ENCODE data around the gene FRMD3.
"Not testable (repeated sequence)": the region's sequence is repeated elsewhere in the genome, so short reads cannot be mapped to it uniquely, and the experiment has no call there.

The FRMD3 gene

DNA sequence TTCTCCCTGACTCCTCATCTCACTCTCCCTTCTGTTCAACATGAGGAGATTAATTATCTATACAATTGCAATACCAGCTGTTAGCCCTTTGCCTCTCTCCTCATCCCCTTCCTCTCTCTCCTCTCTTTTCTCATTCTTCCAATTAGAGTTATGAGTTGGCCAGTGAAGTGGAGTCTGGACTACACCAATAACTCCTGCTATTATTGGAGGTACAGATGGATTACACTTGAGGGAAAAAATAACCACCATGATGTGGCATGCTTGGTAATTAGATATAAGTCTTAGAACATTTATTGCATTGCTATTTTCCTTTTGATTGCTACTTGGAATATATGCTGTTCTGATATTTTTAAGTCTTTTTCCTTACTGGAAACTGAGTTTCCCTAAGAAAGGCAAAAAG lies 159.2 kb downstream of the FRMD3 start:
- H3K4me1 ChIP-seq (ENCODE audit: control insufficient read depth, insufficient read depth, low read length, poor library complexity, severe bottlenecking) = no peaks in the 10 kb centered on the region
- H3K27ac ChIP-seq (ENCODE audit: low read depth, low read length, severe bottlenecking) = no peak overlapping the region
- no peaks in the 10 kb centered on the region for H3K9me3 ChIP-seq (ENCODE audit: control insufficient read depth, low read length)
- H3K4me3 ChIP-seq (ENCODE audit: extremely low read depth, insufficient read depth, low read length, poor library complexity, severe bottlenecking) = no peak overlapping the region
- no peaks in the 10 kb centered on the region for H3K36me3 ChIP-seq (ENCODE audit: control insufficient read depth, insufficient read depth, low read length)

GRCh38 chr9:83372957-83373356 lies 165.2 kb downstream of the FRMD3 start:
- no peaks in the 10 kb centered on the region for H3K36me3 ChIP-seq (ENCODE audit: control insufficient read depth, insufficient read depth, low read length)
- no peak overlapping the region for H3K4me3 ChIP-seq (ENCODE audit: extremely low read depth, insufficient read depth, low read length, poor library complexity, severe bottlenecking)
- WGBS, 2 experiments (ENCODE audit: insufficient coverage in 2 of 2) = 72 to 80% methylated on average over 2 of the region's 5 CpGs
- H3K4me1 ChIP-seq (ENCODE audit: control insufficient read depth, insufficient read depth, low read length, poor library complexity, severe bottlenecking) = no peaks in the 10 kb centered on the region
- no peak overlapping the region for H3K27ac ChIP-seq (ENCODE audit: low read depth, low read length, severe bottlenecking)
- H3K9me3 ChIP-seq (ENCODE audit: control insufficient read depth, low read length) = no peaks in the 10 kb centered on the region

GRCh38 chr9:83367326-83367725 lies 170.9 kb downstream of the FRMD3 start:
- 93% methylated on average over 2 of the region's 2 CpGs; no CpG with 5 or more reads in 1 of the 2 experiments for WGBS, 2 experiments (ENCODE audit: insufficient coverage in 2 of 2)
- Histone ChIP-seq H3K4me3 (ENCODE audit: extremely low read depth, insufficient read depth, low read length, poor library complexity, severe bottlenecking) (no peak overlapping the region), H3K36me3 (ENCODE audit: control insufficient read depth, insufficient read depth, low read length) (no peaks in the 10 kb centered on the region), H3K4me1 (ENCODE audit: control insufficient read depth, insufficient read depth, low read length, poor library complexity, severe bottlenecking) (no peaks in the 10 kb centered on the region), H3K9me3 (ENCODE audit: control insufficient read depth, low read length) (no peaks in the 10 kb centered on the region), H3K27ac (ENCODE audit: low read depth, low read length, severe bottlenecking) (no peak overlapping the region)

DNA sequence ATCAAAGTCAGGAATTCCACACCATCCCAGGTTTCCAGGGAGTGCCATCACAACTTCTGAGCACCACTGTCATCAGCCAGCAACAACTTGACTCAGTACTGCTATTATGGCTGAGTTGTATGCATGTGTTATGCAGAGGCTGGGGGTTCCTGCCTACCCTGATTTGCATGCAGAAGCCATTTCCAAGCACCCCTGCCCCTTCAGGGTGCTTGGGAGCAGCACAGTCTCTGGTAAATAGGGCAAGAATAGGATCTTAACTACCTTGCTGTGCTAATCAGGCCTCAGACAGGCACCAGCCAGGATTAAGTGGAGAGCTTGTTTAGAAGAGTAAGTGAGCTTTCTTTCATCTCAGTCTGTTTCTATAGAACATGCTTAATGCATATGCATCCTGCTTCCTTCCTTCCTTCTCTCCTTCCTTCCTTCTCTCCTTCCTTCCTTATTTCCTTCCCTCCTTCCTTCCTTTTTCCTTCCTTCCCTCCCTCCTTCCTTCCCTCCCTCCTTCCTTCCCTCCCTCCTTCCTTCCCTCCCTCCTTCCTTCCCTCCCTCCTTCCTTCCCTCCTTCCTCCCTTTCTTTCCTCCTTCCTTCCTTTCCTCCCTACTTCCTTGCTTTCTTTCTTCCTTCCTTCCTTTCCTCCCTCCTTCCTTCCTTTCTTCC lies 175.7 kb downstream of the FRMD3 start:
- no peaks in the 10 kb centered on the region for H3K4me1 ChIP-seq (ENCODE audit: control insufficient read depth, insufficient read depth, low read length, poor library complexity, severe bottlenecking)
- H3K27ac ChIP-seq (ENCODE audit: low read depth, low read length, severe bottlenecking) = no peak overlapping the region
- H3K4me3 ChIP-seq (ENCODE audit: extremely low read depth, insufficient read depth, low read length, poor library complexity, severe bottlenecking) = no peak overlapping the region
- no peaks in the 10 kb centered on the region for H3K9me3 ChIP-seq (ENCODE audit: control insufficient read depth, low read length)
- H3K36me3 ChIP-seq (ENCODE audit: control insufficient read depth, insufficient read depth, low read length) = no peaks in the 10 kb centered on the region

GRCh38 chr9:83359039-83359438 lies 179.2 kb downstream of the FRMD3 start:
- Histone ChIP-seq H3K27ac (ENCODE audit: low read depth, low read length, severe bottlenecking) (no peak overlapping the region), H3K9me3 (ENCODE audit: control insufficient read depth, low read length) (no peaks in the 10 kb centered on the region), H3K36me3 (ENCODE audit: control insufficient read depth, insufficient read depth, low read length) (no peaks in the 10 kb centered on the region), H3K4me3 (ENCODE audit: extremely low read depth, insufficient read depth, low read length, poor library complexity, severe bottlenecking) (no peak overlapping the region), H3K4me1 (ENCODE audit: control insufficient read depth, insufficient read depth, low read length, poor library complexity, severe bottlenecking) (no peaks in the 10 kb centered on the region)
- WGBS, 2 experiments (ENCODE audit: insufficient coverage in 2 of 2) = 67% methylated on average over 1 of the region's 3 CpGs; no CpG with 5 or more reads in 1 of the 2 experiments

GRCh38 chr9:83358493-83358892 lies 179.7 kb downstream of the FRMD3 start:
- H3K4me3 ChIP-seq (ENCODE audit: extremely low read depth, insufficient read depth, low read length, poor library complexity, severe bottlenecking); H3K36me3 ChIP-seq (ENCODE audit: control insufficient read depth, insufficient read depth, low read length); H3K9me3 ChIP-seq (ENCODE audit: control insufficient read depth, low read length); H3K4me1 ChIP-seq (ENCODE audit: control insufficient read depth, insufficient read depth, low read length, poor library complexity, severe bottlenecking); H3K27ac ChIP-seq (ENCODE audit: low read depth, low read length, severe bottlenecking): not testable (repeated sequence)
- WGBS, 2 experiments (ENCODE audit: insufficient coverage in 2 of 2) = 87 to 93% methylated on average over 2 of the region's 4 CpGs

DNA sequence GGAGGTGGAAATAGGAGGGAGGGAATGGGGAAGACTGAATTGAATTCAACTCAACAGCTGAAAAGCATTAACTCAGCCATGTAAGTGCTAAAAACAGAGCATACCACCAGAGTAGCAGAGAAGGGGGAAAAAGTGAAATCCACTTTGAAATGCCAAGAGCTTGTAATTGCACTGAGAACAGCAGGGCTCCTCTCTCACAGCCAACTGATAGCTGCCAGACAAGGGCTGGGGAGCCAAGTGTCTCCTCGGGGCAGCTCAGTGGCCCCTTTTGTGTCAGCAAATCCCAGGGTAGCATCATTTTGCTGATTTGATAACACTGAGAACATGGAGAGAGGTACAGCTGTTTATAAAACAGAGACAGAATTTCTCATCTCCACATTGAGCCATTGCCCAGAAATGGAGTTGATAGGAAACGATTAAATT lies 182.5 kb downstream of the FRMD3 start:
- Histone ChIP-seq H3K9me3 (ENCODE audit: control insufficient read depth, low read length) (no peaks in the 10 kb centered on the region), H3K27ac (ENCODE audit: low read depth, low read length, severe bottlenecking) (no peak overlapping the region), H3K36me3 (ENCODE audit: control insufficient read depth, insufficient read depth, low read length) (no peaks in the 10 kb centered on the region), H3K4me3 (ENCODE audit: extremely low read depth, insufficient read depth, low read length, poor library complexity, severe bottlenecking) (no peak overlapping the region), H3K4me1 (ENCODE audit: control insufficient read depth, insufficient read depth, low read length, poor library complexity, severe bottlenecking) (no peaks in the 10 kb centered on the region)
- WGBS, 2 experiments (ENCODE audit: insufficient coverage in 2 of 2) = 50 to 83% methylated on average over 1 of the region's 2 CpGs

- Histone ChIP-seq H3K4me1 (ENCODE audit: control insufficient read depth, insufficient read depth, low read length, poor library complexity, severe bottlenecking) (no peaks in the 10 kb centered on the region), H3K4me3 (ENCODE audit: extremely low read depth, insufficient read depth, low read length, poor library complexity, severe bottlenecking) (no peak overlapping the region), H3K27ac (ENCODE audit: low read depth, low read length, severe bottlenecking) (no peak overlapping the region), H3K9me3 (ENCODE audit: control insufficient read depth, low read length) (no peaks in the 10 kb centered on the region), H3K36me3 (ENCODE audit: control insufficient read depth, insufficient read depth, low read length) (no peaks in the 10 kb centered on the region)
- 94 to 100% methylated on average over 1 to 3 of the region's 4 CpGs for WGBS, 2 experiments (ENCODE audit: insufficient coverage in 2 of 2)
Observed at GRCh38 chr9:83355024-83355444, 183.2 kb downstream of the FRMD3 start.

DNA sequence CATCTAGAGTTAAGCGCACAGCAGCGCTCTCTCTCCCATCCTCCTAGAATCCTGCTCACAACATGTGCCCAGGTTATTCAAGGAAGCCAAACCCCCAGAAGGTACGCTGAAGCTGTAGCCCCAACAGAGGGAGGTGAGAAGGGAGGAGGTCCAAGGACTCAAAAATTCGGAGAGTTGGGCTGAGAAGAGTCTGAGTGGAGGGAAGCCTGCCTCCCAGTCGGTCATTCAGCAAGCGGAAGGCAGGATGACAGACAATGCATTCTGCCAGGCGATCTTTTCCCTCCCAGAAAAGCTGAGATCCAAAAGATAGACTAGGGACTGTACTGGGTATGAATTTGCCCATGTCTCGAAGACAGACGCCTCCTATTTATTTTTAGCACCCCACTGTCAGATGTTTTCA lies 189.2 kb downstream of the FRMD3 start:
- H3K9me3 ChIP-seq (ENCODE audit: control insufficient read depth, low read length) = no peaks in the 10 kb centered on the region
- H3K27ac ChIP-seq (ENCODE audit: low read depth, low read length, severe bottlenecking) = no peak overlapping the region
- no peaks in the 10 kb centered on the region for H3K36me3 ChIP-seq (ENCODE audit: control insufficient read depth, insufficient read depth, low read length)
- no peaks in the 10 kb centered on the region for H3K4me1 ChIP-seq (ENCODE audit: control insufficient read depth, insufficient read depth, low read length, poor library complexity, severe bottlenecking)
- no peak overlapping the region for H3K4me3 ChIP-seq (ENCODE audit: extremely low read depth, insufficient read depth, low read length, poor library complexity, severe bottlenecking)
- WGBS, 2 experiments (ENCODE audit: insufficient coverage in 2 of 2) = 71 to 78% methylated on average over 5 to 7 of the region's 9 CpGs

DNA sequence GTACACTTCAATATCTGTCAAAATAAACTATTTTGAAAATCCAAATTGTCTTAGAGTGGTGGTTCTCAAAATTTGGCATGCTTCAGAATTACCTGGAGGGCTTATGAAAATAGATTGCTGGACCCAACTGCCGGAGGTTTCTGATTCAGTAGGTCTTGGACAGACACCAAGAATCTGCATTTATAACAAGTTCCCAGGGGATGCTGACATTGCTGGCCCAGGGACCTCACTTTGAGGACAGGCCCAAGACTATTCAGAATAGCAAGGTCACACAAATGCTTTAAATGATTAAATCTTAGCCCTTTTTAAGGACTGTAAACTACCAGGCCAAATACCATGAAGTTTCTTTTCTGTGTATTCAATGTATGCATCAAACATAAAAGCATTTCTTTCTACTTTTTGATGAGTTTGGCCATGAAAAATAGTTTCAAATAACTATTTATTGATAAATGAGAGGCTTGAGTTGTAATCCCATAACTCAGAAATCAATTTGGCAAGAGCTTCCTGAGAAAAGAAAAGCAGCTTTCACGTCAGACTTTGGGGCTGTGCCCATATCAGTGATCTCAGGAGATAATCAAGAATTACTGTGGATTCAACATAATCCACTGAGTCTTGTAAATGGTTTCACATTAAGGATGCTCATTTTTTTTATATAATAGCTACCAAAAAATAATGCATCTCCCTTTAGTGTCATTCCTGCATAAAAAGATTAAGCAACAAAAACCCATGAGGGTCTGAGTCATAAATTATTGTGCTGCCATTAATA lies 191.4 kb downstream of the FRMD3 start:
- Histone ChIP-seq H3K4me1 (ENCODE audit: control insufficient read depth, insufficient read depth, low read length, poor library complexity, severe bottlenecking) (peaks cover 7% of the 10 kb centered on the region), H3K36me3 (ENCODE audit: control insufficient read depth, insufficient read depth, low read length) (no peaks in the 10 kb centered on the region), H3K4me3 (ENCODE audit: extremely low read depth, insufficient read depth, low read length, poor library complexity, severe bottlenecking) (no peak overlapping the region), H3K9me3 (ENCODE audit: control insufficient read depth, low read length) (no peaks in the 10 kb centered on the region), H3K27ac (ENCODE audit: low read depth, low read length, severe bottlenecking) (no peak overlapping the region)
- WGBS, 2 experiments (ENCODE audit: insufficient coverage in 2 of 2) = 78% methylated on average over 1 of the region's 2 CpGs

DNA sequence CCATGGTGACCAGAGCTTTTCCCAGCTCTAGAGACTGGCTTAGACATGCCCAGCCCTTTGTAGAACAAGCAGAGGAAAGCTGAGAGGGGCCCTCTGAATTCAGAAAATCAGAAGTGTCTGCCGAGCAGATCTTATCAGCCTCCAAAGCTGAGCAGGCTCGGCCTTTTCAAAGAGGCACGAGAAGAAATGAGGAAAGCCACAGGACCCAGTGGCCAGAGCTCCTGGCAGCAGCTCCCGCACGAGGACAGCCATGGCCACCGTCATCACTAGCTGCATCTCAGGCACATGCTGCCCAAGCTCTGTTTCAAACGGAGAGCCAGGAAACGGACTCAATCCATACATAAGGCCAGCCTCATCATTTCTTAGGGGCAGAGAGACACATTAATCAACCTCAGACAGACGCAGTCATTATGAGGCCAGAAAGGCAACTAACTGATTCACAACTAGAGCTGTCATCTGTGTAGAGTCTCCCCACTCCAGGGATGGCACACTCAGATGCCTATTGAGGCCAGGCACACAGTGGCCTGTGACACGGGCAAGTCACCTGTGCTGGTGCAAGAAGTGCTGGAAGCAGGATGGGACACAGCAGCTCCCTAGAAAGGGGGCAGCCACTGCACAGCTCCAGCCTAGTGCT lies 194.7 kb downstream of the FRMD3 start:
- Histone ChIP-seq H3K27ac (ENCODE audit: low read depth, low read length, severe bottlenecking) (peak overlapping the region; percentile 11), H3K4me1 (ENCODE audit: control insufficient read depth, insufficient read depth, low read length, poor library complexity, severe bottlenecking) (peaks cover 7% of the 10 kb centered on the region), H3K4me3 (ENCODE audit: extremely low read depth, insufficient read depth, low read length, poor library complexity, severe bottlenecking) (no peak overlapping the region), H3K9me3 (ENCODE audit: control insufficient read depth, low read length) (no peaks in the 10 kb centered on the region), H3K36me3 (ENCODE audit: control insufficient read depth, insufficient read depth, low read length) (no peaks in the 10 kb centered on the region)
- WGBS, 2 experiments (ENCODE audit: insufficient coverage in 2 of 2) = 81 to 85% methylated on average over 10 of the region's 10 CpGs

All from mesodermal cell (in vitro differentiated cells).